ENCODE data around the gene IGSF1. TPM values are rescaled to one million over a fixed set of nuclear protein-coding genes. Genes with fewer than 3 reads are reported as not detected.

Gene IGSF1
- total and polyA plus RNA-seq, 2 donors from 2014 or later, result 1.4 to 2.0 TPM

- Histone ChIP-seq H3K9ac (ENCODE audit: low read length in 3 of 3) (no peak overlapping the region), H3K4me1 (ENCODE audit: control insufficient read depth in 2 of 3, insufficient read depth in 2 of 3, low read depth in 1 of 3, low read length in 3 of 3) (no peaks in the 10 kb centered on the region), H3K4me3 (ENCODE audit: low read length in 3 of 3) (no peak overlapping the region), H3K36me3 (ENCODE audit: control insufficient read depth in 2 of 3, insufficient read depth in 3 of 3, low read length in 3 of 3) (no peaks in the 10 kb centered on the region), H3K27me3 (ENCODE audit: control insufficient read depth, insufficient read depth, low read length) (no peaks in the 10 kb centered on the region), H3K9me3 (ENCODE audit: control insufficient read depth in 2 of 3, insufficient read depth in 1 of 3, low read length in 3 of 3) (no peaks in the 10 kb centered on the region), H3K27ac (ENCODE audit: low read depth in 2 of 2, low read length in 2 of 2) (no peak overlapping the region)
- DNase-seq (no peak), FAIRE-seq (no peak)
- TF ChIP-seq CTCF (IDR thresholded peaks at IDR 0.05; ENCODE audit: borderline replicate concordance, extremely low read depth, insufficient read depth), result no peak
- intact Hi-C loops (cut with DNase I), result no loop called here
Measured at GRCh38 chrX:131289527-131289926, 421 bp upstream of the IGSF1 start.

DNA sequence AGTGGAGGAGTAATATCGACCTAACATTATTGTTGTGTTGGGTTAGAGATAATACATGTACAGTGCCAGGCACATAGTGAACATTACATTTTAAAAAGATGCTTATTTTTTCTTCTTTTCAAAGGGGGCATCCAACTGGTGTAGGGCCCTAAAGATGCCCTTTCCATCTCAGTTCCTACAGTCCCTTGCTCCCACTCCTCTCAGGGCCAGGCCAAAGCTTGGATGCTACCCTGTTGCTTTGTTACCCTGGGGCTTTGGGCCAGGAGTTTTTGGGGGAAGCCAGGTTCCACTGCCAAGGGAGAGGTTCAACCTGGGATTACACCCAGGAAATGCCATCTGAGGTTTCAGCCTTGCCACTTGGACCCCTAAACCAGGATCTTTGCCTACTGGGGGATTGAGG, 918 bp downstream of the IGSF1 start:
- H3K9ac ChIP-seq (ENCODE audit: low read length in 3 of 3), result no peak overlapping the region
- H3K27me3 ChIP-seq (ENCODE audit: control insufficient read depth, insufficient read depth, low read length), result no peaks in the 10 kb centered on the region
- no peak for TF ChIP-seq CTCF (IDR thresholded peaks at IDR 0.05; ENCODE audit: borderline replicate concordance, extremely low read depth, insufficient read depth)
- intact Hi-C loops (cut with DNase I), result no loop called here
- no peak overlapping the region for H3K27ac ChIP-seq (ENCODE audit: low read depth in 2 of 2, low read length in 2 of 2)
- no peaks in the 10 kb centered on the region for H3K9me3 ChIP-seq (ENCODE audit: control insufficient read depth in 2 of 3, insufficient read depth in 1 of 3, low read length in 3 of 3)
- no peak for DNase-seq
- no peaks in the 10 kb centered on the region for H3K4me1 ChIP-seq (ENCODE audit: control insufficient read depth in 2 of 3, insufficient read depth in 2 of 3, low read depth in 1 of 3, low read length in 3 of 3)
- no peak overlapping the region for H3K4me3 ChIP-seq (ENCODE audit: low read length in 3 of 3)
- H3K36me3 ChIP-seq (ENCODE audit: control insufficient read depth in 2 of 3, insufficient read depth in 3 of 3, low read length in 3 of 3), result no peaks in the 10 kb centered on the region
- no peak for FAIRE-seq

GRCh38 chrX:131287560-131288179, 1.4 kb downstream of the IGSF1 start:
- FAIRE-seq, result no peak
- no peak for TF ChIP-seq CTCF (IDR thresholded peaks at IDR 0.05; ENCODE audit: borderline replicate concordance, extremely low read depth, insufficient read depth)
- intact Hi-C loops (cut with DNase I), result no loop called here

DNA sequence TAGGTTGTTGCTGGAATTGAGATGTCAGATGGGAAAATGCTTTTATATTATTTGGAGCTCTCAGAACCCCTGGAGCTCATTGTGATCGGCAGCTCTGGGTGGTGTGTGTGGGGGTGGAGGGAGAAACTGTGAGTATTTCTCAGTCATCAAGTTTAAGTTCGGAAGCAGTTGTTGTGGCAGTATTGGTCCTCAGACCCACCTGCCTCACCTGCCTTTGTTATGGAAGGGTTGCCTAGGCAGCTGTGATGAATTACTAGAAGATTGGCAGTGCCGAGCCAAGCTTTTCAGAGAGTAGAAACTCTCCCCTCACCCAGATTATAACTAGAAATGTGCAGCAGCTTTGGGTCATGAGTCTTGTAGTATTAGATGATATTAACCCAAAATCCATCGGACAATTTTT, 9.5 kb downstream of the IGSF1 start:
- Histone ChIP-seq H3K27ac (ENCODE audit: low read depth in 2 of 2, low read length in 2 of 2) (no peak overlapping the region), H3K4me3 (ENCODE audit: low read length in 3 of 3) (no peak overlapping the region), H3K4me1 (ENCODE audit: control insufficient read depth in 2 of 3, insufficient read depth in 2 of 3, low read depth in 1 of 3, low read length in 3 of 3) (no peaks in the 10 kb centered on the region), H3K9me3 (ENCODE audit: control insufficient read depth in 2 of 3, insufficient read depth in 1 of 3, low read length in 3 of 3) (no peaks in the 10 kb centered on the region), H3K36me3 (ENCODE audit: control insufficient read depth in 2 of 3, insufficient read depth in 3 of 3, low read length in 3 of 3) (no peaks in the 10 kb centered on the region), H3K27me3 (ENCODE audit: control insufficient read depth, insufficient read depth, low read length) (peaks cover 2% of the 10 kb centered on the region), H3K9ac (ENCODE audit: low read length in 3 of 3) (no peak overlapping the region)
- FAIRE-seq (no peak), DNase-seq (no peak)
- intact Hi-C loops (cut with DNase I), result no loop called here
- TF ChIP-seq CTCF (IDR thresholded peaks at IDR 0.05; ENCODE audit: borderline replicate concordance, extremely low read depth, insufficient read depth), result no peak

More at GRCh38 chrX:131287560-131288179, 1.4 kb downstream of the IGSF1 start:
- DNase-seq, result no peak
- H3K9me3 ChIP-seq (ENCODE audit: control insufficient read depth in 2 of 3, insufficient read depth in 1 of 3, low read length in 3 of 3), result no peaks in the 10 kb centered on the region
- H3K9ac ChIP-seq (ENCODE audit: low read length in 3 of 3), result no peak overlapping the region
- no peak overlapping the region for H3K27ac ChIP-seq (ENCODE audit: low read depth in 2 of 2, low read length in 2 of 2)
- H3K36me3 ChIP-seq (ENCODE audit: control insufficient read depth in 2 of 3, insufficient read depth in 3 of 3, low read length in 3 of 3), result no peaks in the 10 kb centered on the region
- no peak overlapping the region for H3K4me3 ChIP-seq (ENCODE audit: low read length in 3 of 3)
- no peaks in the 10 kb centered on the region for H3K4me1 ChIP-seq (ENCODE audit: control insufficient read depth in 2 of 3, insufficient read depth in 2 of 3, low read depth in 1 of 3, low read length in 3 of 3)
- no peaks in the 10 kb centered on the region for H3K27me3 ChIP-seq (ENCODE audit: control insufficient read depth, insufficient read depth, low read length)
